ENCODE data around the gene CCT6A. TPM values are rescaled to one million over a fixed set of nuclear protein-coding genes. Genes with fewer than 3 reads are reported as not detected.
"Not testable (repeated sequence)": the region's sequence is repeated elsewhere in the genome, so short reads cannot be mapped to it uniquely, and the experiment has no call there.

Gene CCT6A
- total RNA-seq, 1 experiment from 2014 or later: 507 TPM

DNA sequence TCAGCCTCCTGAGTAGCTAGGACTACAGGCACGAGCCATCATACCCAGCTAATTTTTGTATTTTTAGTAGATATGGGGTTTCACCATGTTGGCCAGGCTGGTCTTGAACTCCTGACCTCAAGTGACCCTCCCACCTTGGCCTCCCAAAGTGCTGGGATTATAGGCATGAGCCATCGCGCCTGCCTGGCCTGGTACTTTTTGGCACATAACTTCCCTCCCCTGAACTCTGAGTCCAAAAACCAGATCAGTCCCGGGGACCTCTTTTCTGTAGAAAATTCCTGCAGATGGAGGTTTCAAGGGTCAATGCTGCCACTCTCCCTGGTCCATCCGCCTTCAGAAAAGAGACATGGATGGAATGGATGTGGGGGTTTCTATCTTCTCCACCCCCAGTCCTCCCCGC lies 40.8 kb downstream of the CCT6A start:
- in situ Hi-C loops (cut with HindIII; ENCODE audit: low sequenced_read_pairs); DNase-seq (ENCODE audit: low spot score): not testable (repeated sequence)

DNA sequence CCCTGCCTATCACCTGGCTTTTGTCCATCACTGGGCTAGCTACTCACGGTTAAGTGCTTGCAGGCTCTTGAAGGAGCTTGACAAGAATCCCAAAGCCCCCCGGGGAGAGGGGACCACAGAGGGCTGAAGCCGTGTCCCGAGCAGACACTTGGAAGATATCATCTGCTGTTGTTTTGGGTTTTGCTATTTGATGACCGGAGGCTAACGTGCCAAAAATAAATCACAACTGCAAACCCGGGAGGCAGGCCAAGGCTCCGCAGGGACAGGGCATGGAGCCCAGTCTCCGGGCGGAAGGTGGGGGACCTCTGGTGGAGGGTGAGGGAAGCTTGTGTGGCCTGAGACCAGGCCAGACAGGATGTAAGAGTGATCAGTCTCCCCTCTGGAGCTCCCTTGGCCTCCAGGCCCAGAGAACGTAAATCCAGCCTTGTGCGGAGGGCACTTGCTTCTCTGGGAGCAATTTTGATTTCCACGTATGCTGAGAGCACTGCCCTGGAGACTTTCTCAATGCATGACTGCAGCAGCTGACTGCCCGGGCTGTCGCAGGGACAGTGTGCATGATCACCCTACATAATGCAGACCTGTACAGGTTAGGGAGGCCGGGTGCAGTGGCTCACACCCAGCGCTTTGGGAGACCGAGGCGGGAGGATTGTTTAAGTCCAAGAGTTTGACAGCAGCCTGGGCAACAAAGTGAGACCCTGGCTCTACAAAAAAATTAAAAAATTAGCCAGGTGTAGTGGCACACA lies 41.4 kb downstream of the CCT6A start, which contains the start of gene PHKG1:
Gene PHKG1 (minus strand): TSS at position 164 of the 743 bp plus-strand sequence. CDS start 4,011 bp downstream, outside the sequence.
- in situ Hi-C loops (cut with HindIII; ENCODE audit: low sequenced_read_pairs): no loop called here
- peak; percentile 91 for DNase-seq (ENCODE audit: low spot score)

DNA sequence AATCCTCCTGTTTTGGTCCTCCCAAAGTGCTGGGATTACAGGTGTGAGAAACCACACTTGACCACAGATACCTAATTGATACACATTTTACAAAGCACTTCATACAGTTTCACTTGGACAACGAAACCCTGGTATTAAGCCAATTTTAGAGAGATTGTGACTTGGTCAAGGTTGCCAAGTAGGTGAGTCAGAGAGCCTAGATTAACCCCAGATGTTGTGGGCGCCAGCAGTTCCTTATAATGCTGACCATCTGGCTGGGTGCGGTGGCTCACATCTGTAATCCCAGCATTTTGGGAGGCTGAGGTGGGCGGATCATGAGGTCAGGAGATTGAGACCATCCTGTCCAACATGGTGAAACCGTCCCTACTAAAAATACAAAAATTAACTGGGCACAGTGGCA lies 46.1 kb downstream of the CCT6A start:
- in situ Hi-C loops (cut with HindIII; ENCODE audit: low sequenced_read_pairs): no loop called here
- DNase-seq (ENCODE audit: low spot score): no peak

DNA sequence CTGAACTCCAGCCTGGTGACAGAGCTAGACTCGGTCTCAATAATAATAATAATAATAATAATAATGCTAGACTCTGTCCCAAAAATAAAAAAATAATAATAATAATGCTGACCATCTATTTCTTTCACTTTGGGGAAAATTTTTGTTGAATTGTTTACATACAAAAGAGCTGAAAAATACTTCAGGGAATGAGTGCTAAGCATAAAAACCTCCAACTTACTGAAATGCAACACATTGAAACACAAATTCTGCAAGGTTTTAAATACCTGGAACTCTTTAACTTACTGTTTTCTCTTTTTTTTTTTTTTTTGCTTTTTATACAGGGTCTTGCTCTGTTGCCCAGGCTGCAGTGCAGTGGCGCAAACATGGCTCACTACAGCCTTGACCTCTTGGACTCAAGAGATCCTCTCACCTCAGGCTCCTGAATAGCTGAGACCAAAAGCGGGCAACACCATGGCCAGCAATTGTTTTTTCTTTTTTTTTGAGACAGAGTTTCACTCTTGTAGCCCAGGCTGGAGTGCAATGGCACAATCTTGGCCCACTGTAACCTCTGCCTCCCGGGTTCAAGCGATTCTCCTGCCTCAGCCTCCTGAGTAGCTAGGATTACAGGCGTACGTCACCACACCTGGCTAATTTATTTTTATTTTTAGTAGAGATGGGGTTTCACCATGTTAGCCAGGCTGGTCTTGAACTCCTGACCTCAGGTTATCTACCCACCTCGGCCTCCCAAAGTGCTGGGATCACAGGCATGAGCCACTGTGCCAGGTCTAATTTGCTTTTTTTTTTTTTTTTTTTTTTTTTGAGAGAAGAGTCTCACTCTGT lies 46.8 kb downstream of the CCT6A start:
- in situ Hi-C loops (cut with HindIII; ENCODE audit: low sequenced_read_pairs); DNase-seq (ENCODE audit: low spot score): not testable (repeated sequence)

DNA sequence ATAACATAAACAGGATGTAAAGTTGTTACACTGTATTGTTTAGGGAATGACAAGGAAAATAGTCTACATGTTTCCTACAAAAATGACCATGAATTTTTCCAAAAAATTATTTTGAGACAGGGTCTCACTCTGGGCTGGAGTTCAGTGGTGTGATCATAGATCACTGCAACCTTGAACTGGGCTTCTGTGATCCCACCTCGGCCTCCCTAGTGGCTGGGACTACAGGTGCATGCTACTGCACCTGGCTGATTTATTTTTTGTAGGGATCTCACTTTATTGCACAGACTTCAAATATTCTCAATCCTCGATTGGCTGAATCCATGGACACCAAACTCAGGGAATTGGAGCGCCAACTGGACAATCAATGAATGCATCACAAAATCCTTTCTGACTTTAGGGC lies 48.1 kb downstream of the CCT6A start:
- DNase-seq (ENCODE audit: low spot score): no peak
- in situ Hi-C loops (cut with HindIII; ENCODE audit: low sequenced_read_pairs): no loop called here

DNA sequence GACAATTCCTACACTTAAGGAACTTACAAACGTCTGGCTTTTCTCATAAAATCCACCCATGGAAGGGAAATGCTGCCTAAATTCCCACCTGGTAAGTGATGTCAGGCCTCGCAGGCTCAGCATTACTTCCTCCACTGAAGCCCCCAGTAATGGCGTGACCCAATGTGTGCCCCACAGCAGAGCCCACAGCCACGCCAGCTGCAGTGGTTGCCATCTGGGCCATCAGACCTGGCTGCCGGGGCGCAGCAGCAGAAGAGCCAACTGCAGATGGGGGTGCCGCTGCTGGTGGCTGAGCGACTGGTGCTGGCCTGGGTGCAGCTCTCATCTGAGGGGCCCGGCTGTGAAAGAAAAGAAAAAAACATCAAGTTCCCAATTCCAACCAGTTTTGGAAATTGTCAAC lies 52.6 kb downstream of the CCT6A start:
- DNase-seq (ENCODE audit: low spot score); in situ Hi-C loops (cut with HindIII; ENCODE audit: low sequenced_read_pairs): not testable (repeated sequence)

DNA sequence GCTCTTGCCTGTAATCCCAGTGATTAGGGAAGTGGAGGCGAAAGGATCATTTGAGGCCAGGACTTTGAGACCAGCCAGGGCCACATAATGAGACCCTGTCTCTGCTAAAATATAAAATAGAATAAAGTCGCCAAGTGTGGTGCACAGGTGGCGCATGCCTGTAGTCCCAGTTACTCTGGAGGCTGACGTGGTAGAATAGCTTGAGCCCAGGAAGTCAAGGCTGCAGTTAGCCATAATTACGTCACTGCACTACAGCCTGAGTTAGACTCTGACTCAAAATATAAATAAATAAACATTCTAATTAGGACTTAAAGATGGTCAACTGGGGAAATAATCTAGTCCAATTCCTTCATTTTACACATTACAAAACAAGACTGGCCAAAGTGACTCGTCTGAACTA lies 53.9 kb downstream of the CCT6A start:
- in situ Hi-C loops (cut with HindIII; ENCODE audit: low sequenced_read_pairs): no loop called here
- DNase-seq (ENCODE audit: low spot score): peak; percentile 7

DNA sequence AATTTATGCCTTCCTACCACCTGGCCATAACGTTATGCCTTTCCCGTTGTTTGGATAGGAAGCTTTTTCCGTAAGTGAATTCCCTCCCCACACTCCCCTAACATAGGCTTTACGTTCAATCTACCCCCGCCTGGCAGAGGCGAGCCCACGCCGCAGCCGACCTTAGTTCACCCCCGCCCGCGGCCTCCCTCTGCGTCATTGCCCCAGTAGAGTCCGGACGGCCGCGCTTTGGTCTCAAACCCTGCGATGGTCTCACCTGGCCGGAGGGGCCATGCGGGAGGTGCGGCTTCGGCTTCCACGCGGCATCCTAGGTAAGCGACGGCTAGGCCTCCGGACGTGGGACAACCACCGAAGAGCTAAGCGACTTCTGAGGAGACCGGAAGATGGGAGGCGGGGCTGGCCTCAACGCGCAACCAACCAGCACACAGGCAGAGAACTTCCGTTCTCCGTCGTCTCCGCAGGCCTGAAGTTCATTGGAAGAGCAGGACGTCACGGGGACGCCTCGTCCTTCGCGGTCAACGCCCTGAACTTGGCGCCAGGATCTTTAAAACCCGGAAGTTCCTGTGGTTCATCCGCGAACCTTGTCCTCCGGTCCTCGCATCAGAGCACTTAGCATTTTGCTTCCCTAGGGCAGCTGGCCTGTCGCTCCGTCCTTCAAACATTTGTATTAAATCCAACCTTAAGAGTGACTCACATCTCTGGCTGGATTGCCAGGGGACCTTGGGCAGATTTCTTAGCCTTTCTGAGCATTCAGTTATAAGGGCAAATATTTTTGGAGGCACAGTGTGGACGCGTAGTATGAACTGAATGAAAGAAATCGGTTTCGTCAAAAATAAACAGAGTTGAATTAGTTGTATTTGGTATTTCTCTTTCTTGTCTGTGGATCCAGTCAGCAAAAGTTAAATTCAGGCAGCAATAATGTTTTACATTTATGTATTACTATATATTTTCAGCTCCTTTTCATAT lies 54.8 kb downstream of the CCT6A start, which contains the start of gene CHCHD2:
Gene CHCHD2 (minus strand): TSS at position 369 of the 966 bp plus-strand sequence. CDS start 63 bp downstream, at position 306.
- in situ Hi-C loops (cut with HindIII; ENCODE audit: low sequenced_read_pairs): no loop called here
- peak; percentile 99 for DNase-seq (ENCODE audit: low spot score)

DNA sequence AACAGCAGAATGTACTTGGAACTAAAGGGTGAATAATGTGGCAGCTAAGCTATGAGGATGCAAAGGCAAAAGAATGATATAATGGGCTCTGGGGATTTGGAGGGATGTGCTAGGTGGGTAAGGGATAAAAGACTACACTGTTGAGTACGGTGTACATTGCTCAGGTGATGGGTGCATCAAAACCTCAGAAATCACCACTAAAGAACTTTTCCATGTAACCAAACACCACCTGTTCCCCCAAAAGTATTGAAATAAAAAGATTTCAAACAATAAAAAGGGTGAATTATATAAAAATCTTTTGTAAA lies 56.3 kb downstream of the CCT6A start:
- DNase-seq (ENCODE audit: low spot score): no peak
- in situ Hi-C loops (cut with HindIII; ENCODE audit: low sequenced_read_pairs): no loop called here

DNA sequence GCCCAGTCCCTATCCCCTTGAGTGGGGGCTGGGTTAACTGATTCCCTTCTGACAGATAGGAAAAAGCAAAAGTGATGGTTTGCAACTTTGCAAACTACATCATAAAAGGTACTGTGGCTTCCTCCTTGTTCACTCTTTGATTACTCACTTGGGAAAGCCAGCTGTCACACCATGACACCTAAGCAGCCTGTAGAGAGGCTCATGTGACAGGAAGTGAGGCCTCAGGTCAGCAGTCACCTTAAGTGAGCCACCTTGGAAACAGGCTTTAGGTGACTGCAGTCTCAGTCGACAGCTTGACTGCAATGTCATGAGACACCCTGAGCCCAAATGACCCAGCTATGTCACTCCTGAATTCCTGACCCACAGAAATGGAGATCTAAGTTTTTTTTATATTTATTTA lies 59.0 kb downstream of the CCT6A start:
- in situ Hi-C loops (cut with HindIII; ENCODE audit: low sequenced_read_pairs): no loop called here

DNA sequence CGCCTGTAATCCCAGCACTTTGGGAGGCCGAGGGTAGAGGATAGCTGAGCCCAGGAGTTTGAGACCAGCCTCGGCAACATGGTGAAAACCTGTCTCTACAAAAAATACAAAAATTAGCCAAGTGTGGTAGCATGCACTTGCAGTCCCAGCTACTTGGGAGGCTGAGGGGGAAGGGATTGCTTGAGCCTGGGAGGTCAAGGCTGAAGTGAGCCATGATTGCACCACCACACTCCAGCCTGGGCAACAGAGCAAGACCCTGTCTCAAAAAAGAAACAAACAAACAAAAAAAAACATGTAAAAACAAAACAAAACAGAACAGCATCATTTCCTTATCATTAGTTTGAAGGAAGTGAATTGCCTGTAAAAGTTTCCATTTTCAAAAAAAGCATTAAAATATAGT lies 60.7 kb downstream of the CCT6A start:
- DNase-seq (ENCODE audit: low spot score); in situ Hi-C loops (cut with HindIII; ENCODE audit: low sequenced_read_pairs): not testable (repeated sequence)

More for the DNA sequence above, 59.0 kb downstream of the CCT6A start:
- DNase-seq (ENCODE audit: low spot score): no peak

Other genes with a start within 250 kb of the CCT6A start
- not detected in 2 replicates for gene SEPTIN14, start 189.0 kb upstream of the CCT6A start, total RNA-seq (2014; rRNA removed; shearing (Covaris generic))
- gene ZNF713, start 164.3 kb upstream of the CCT6A start, total RNA-seq (2014; rRNA removed; shearing (Covaris generic)): 3.7 and 3.9 TPM in 2 replicates
- gene MRPS17, start 99.9 kb upstream of the CCT6A start, total RNA-seq (2014; rRNA removed; shearing (Covaris generic)): 32.1 and 39.7 TPM in 2 replicates
- gene NIPSNAP2, start 87.2 kb upstream of the CCT6A start, total RNA-seq (2014; rRNA removed; shearing (Covaris generic)): 36.2 and 79.2 TPM in 2 replicates
- gene PSPH, start 321 bp upstream of the CCT6A start, total RNA-seq (2014; rRNA removed; shearing (Covaris generic)): 69.1 and 70.9 TPM in 2 replicates
- 145 and 152 TPM in 2 replicates for gene SUMF2, start 12.5 kb downstream of the CCT6A start, total RNA-seq (2014; rRNA removed; shearing (Covaris generic))
- not detected in 2 replicates for gene PHKG1, start 41.2 kb downstream of the CCT6A start, total RNA-seq (2014; rRNA removed; shearing (Covaris generic))
- 654 and 762 TPM in 2 replicates for gene CHCHD2, start 54.7 kb downstream of the CCT6A start, total RNA-seq (2014; rRNA removed; shearing (Covaris generic))
- gene NUPR2, start 64.7 kb downstream of the CCT6A start, total RNA-seq (2014; rRNA removed; shearing (Covaris generic)): not detected in 2 replicates